ENCODE results near the gene PLAC1. TPM values are rescaled to one million over a fixed set of nuclear protein-coding genes. Genes with fewer than 3 reads are reported as not detected.

Gene PLAC1
- total RNA-seq, 1 donor from 2014 or later, result not detected

- ATAC-seq (ENCODE audit: poor library complexity) (no peak), DNase-seq (no peak)
- intact Hi-C loops (cut with DNase I), result no loop called here
These were observed 21.4 kb downstream of the PLAC1 start for GRCh38 chrX:134636851-134637250.

- DNase-seq (no peak), ATAC-seq (ENCODE audit: poor library complexity) (no peak)
- intact Hi-C loops (cut with DNase I), result no loop called here
These were observed 23.6 kb downstream of the PLAC1 start for GRCh38 chrX:134634691-134635090.

- ATAC-seq (ENCODE audit: poor library complexity), result no peak
These were observed 24.4 kb downstream of the PLAC1 start for GRCh38 chrX:134633832-134634231.

GRCh38 chrX:134633394-134633793 is 24.9 kb downstream of the PLAC1 start:
- DNase-seq, result no peak
- ATAC-seq (ENCODE audit: poor library complexity), result no peak
- intact Hi-C loops (cut with DNase I), result no loop called here

More at GRCh38 chrX:134633832-134634231, 24.4 kb downstream of the PLAC1 start:
- no peak for DNase-seq
- intact Hi-C loops (cut with DNase I), result no loop called here

- no peak for DNase-seq
- intact Hi-C loops (cut with DNase I), result no loop called here
- ATAC-seq (ENCODE audit: poor library complexity), result no peak
These were observed 25.9 kb downstream of the PLAC1 start for GRCh38 chrX:134632355-134632754.

- DNase-seq (no peak), ATAC-seq (ENCODE audit: poor library complexity) (peak; percentile 25)
- intact Hi-C loops (cut with DNase I), result no loop called here
These were observed 26.6 kb downstream of the PLAC1 start for GRCh38 chrX:134631426-134632346.

- intact Hi-C loops (cut with DNase I), result no loop called here
- DNase-seq (no peak), ATAC-seq (ENCODE audit: poor library complexity) (peak; percentile 72)
These were observed 29.6 kb downstream of the PLAC1 start for GRCh38 chrX:134628663-134629062.

- ATAC-seq (ENCODE audit: poor library complexity), result peak; percentile 74
- DNase-seq, result peak; percentile 41
- intact Hi-C loops (cut with DNase I), result no loop called here
These were observed 31.8 kb downstream of the PLAC1 start for GRCh38 chrX:134626434-134626833.

GRCh38 chrX:134625315-134625718 is 33.0 kb downstream of the PLAC1 start:
- intact Hi-C loops (cut with DNase I), result no loop called here
- ATAC-seq (ENCODE audit: poor library complexity) (peak; percentile 47), DNase-seq (no peak)

GRCh38 chrX:134624046-134624430 is 34.2 kb downstream of the PLAC1 start:
- intact Hi-C loops (cut with DNase I), result no loop called here
- ATAC-seq (ENCODE audit: poor library complexity), result no peak

GRCh38 chrX:134623293-134624045 is 34.8 kb downstream of the PLAC1 start:
- no peak for DNase-seq
- intact Hi-C loops (cut with DNase I), result no loop called here
- no peak for ATAC-seq (ENCODE audit: poor library complexity)

More at GRCh38 chrX:134624046-134624430, 34.2 kb downstream of the PLAC1 start:
- no peak for DNase-seq

- no peak for ATAC-seq (ENCODE audit: poor library complexity)
- intact Hi-C loops (cut with DNase I), result no loop called here
- DNase-seq, result no peak
These were observed 35.5 kb downstream of the PLAC1 start for GRCh38 chrX:134622813-134623185.

GRCh38 chrX:134622056-134622812 is 36.0 kb downstream of the PLAC1 start:
- intact Hi-C loops (cut with DNase I), result no loop called here
- DNase-seq, result no peak
- no peak for ATAC-seq (ENCODE audit: poor library complexity)

- no peak for DNase-seq
- intact Hi-C loops (cut with DNase I), result no loop called here
- no peak for ATAC-seq (ENCODE audit: poor library complexity)
These were observed 38.4 kb downstream of the PLAC1 start for GRCh38 chrX:134619838-134620237.

- intact Hi-C loops (cut with DNase I), result no loop called here
- no peak for DNase-seq
- ATAC-seq (ENCODE audit: poor library complexity), result no peak
These were observed 44.9 kb downstream of the PLAC1 start for GRCh38 chrX:134613396-134613795.

- intact Hi-C loops (cut with DNase I), result no loop called here
- ATAC-seq (ENCODE audit: poor library complexity) (no peak), DNase-seq (no peak)
These were observed 50.1 kb downstream of the PLAC1 start for GRCh38 chrX:134608153-134608552.

GRCh38 chrX:134607523-134607922 is 50.7 kb downstream of the PLAC1 start:
- intact Hi-C loops (cut with DNase I), result no loop called here
- ATAC-seq (ENCODE audit: poor library complexity) (no peak), DNase-seq (no peak)

GRCh38 chrX:134604701-134605311 is 53.5 kb downstream of the PLAC1 start:
- intact Hi-C loops (cut with DNase I), result no loop called here
- ATAC-seq (ENCODE audit: poor library complexity), result peak; percentile 75
- DNase-seq, result no peak
